ENCODE data around the gene CLIC3. TPM values are rescaled to one million over a fixed set of nuclear protein-coding genes. Genes with fewer than 3 reads are reported as not detected.

Gene CLIC3
- total and polyA plus RNA-seq, 11 donors = 1.5 to 16.7 (median 5.0) TPM

- Histone ChIP-seq H3K4me1 (peaks cover 0 to 60% (median 12%) of the 10 kb centered on the region in 12 donors), H3K27ac (peak overlapping the region in 1 of 12 donors; percentile 84), H3K36me3 (no peaks in the 10 kb centered on the region), H3K9me3 (peaks cover 0 to 6% (median 0%) of the 10 kb centered on the region in 12 donors), H3K4me3 (no peak overlapping the region), H3K27me3 (peaks cover 0 to 22% (median 0%) of the 10 kb centered on the region in 9 donors)
- WGBS, 4 donors = 70 to 78% (median 73%) methylated on average over 10 of the region's 10 CpGs
- ATAC-seq (no peak), DNase-seq (no peak)
- intact Hi-C loops (cut with DNase I) = no loop called here
- TF ChIP-seq CTCF (IDR thresholded peaks at IDR 0.05) (no peak), POLR2A (IDR thresholded peaks at IDR 0.05) (no peak)
Observed at GRCh38 chr9:137000177-137000930, 4.0 kb upstream of the CLIC3 start.

GRCh38 chr9:136997830-136998234, 1.5 kb upstream of the CLIC3 start:
- DNase-seq (no peak), ATAC-seq (peak in 1 of 4 donors; percentile 21)
- intact Hi-C loops (cut with DNase I) = loop anchor here in 1 of 10 donors (5.0 kb wide), 1 partner anchor 51 kb away; the partner anchor contains the start of gene C8G
- no peak overlapping the region for H3K4me3 ChIP-seq
- H3K9me3 ChIP-seq = no peaks in the 10 kb centered on the region
- peaks cover 0 to 28% (median 0%) of the 10 kb centered on the region in 9 donors for H3K27me3 ChIP-seq
- H3K4me1 ChIP-seq = peaks cover 3 to 85% (median 27%) of the 10 kb centered on the region in 12 donors
- TF ChIP-seq POLR2A (IDR thresholded peaks at IDR 0.05) (no peak), CTCF (IDR thresholded peaks at IDR 0.05) (peak in 9 of 12 donors; percentile 6 to 33 (median 13))
- H3K36me3 ChIP-seq = peaks cover 0 to 9% (median 3%) of the 10 kb centered on the region in 9 donors
- peak overlapping the region in 3 of 12 donors; percentile 17 to 76 (median 75) for H3K27ac ChIP-seq
- WGBS, 4 donors = 54 to 67% (median 55%) methylated on average over 18 of the region's 18 CpGs

GRCh38 chr9:136997371-136997770, 1.0 kb upstream of the CLIC3 start:
- Histone ChIP-seq H3K27ac (peak overlapping the region in 3 of 12 donors; percentile 17 to 76 (median 75)), H3K4me3 (no peak overlapping the region), H3K9me3 (no peaks in the 10 kb centered on the region), H3K36me3 (peaks cover 0 to 9% (median 3%) of the 10 kb centered on the region in 9 donors), H3K4me1 (peaks cover 3 to 87% (median 31%) of the 10 kb centered on the region in 12 donors), H3K27me3 (peaks cover 0 to 28% (median 0%) of the 10 kb centered on the region in 9 donors)
- ATAC-seq (no peak), DNase-seq (no peak)
- intact Hi-C loops (cut with DNase I) = loop anchor here in 1 of 10 donors (5.0 kb wide), 1 partner anchor 50 kb away; the partner anchor contains the start of gene C8G
- 75 to 88% (median 78%) methylated on average over 6 to 10 of the region's 10 CpGs for WGBS, 4 donors
- no peak for TF ChIP-seq POLR2A (IDR thresholded peaks at IDR 0.05)
- TF ChIP-seq CTCF (IDR thresholded peaks at IDR 0.05) = no peak

- H3K4me1 ChIP-seq = peaks cover 3 to 81% (median 31%) of the 10 kb centered on the region in 12 donors
- peak overlapping the region in 11 of 12 donors; percentile 34 to 77 (median 63) for H3K27ac ChIP-seq
- peaks cover 0 to 4% (median 0%) of the 10 kb centered on the region in 12 donors for H3K9me3 ChIP-seq
- DNase-seq (peak in 2 of 5 donors; percentile 62 to 65), ATAC-seq (no peak)
- peaks cover 0 to 9% (median 3%) of the 10 kb centered on the region in 9 donors for H3K36me3 ChIP-seq
- H3K4me3 ChIP-seq = peak overlapping the region in 11 of 12 donors; percentile 14 to 53 (median 35)
- intact Hi-C loops (cut with DNase I) = loop anchor here in 1 of 10 donors (5.0 kb wide), 1 partner anchor 49 kb away; the partner anchor contains the start of gene C8G
- WGBS, 4 donors = 17 to 36% (median 23%) methylated on average over 8 to 12 of the region's 12 CpGs
- peaks cover 0 to 28% (median 0%) of the 10 kb centered on the region in 9 donors for H3K27me3 ChIP-seq
- TF ChIP-seq CTCF (IDR thresholded peaks at IDR 0.05) = no peak
- TF ChIP-seq POLR2A (IDR thresholded peaks at IDR 0.05) = no peak
Observed at GRCh38 chr9:136995772-136996311, 526 bp downstream of the CLIC3 start.
